Measurements from ENCODE around the gene CLEC14A. TPM values are rescaled to one million over a fixed set of nuclear protein-coding genes. Genes with fewer than 3 reads are reported as not detected.

Gene CLEC14A
- total RNA-seq, 1 donor from 2014 or later = 192 TPM

GRCh38 chr14:38248321-38249028 is 7.4 kb downstream of the CLEC14A start:
- H3K4me3 ChIP-seq = no peak overlapping the region
- DNase-seq (ENCODE audit: low spot score in 2 of 2) = no peak
- no peaks in the 10 kb centered on the region for H3K9me3 ChIP-seq
- no peak overlapping the region for H3K27ac ChIP-seq
- no peaks in the 10 kb centered on the region for H3K27me3 ChIP-seq
- H3K4me1 ChIP-seq = no peaks in the 10 kb centered on the region
- no peaks in the 10 kb centered on the region for H3K36me3 ChIP-seq
- TF ChIP-seq CTCF (IDR thresholded peaks at IDR 0.05) = no peak
- intact Hi-C loops (cut with DNase I) = no loop called here

GRCh38 chr14:38243696-38244240 is 12.1 kb downstream of the CLEC14A start:
- intact Hi-C loops (cut with DNase I) = no loop called here
- Histone ChIP-seq H3K36me3 (no peaks in the 10 kb centered on the region), H3K27me3 (no peaks in the 10 kb centered on the region), H3K27ac (no peak overlapping the region), H3K4me1 (no peaks in the 10 kb centered on the region), H3K9me3 (no peaks in the 10 kb centered on the region), H3K4me3 (no peak overlapping the region)
- no peak for DNase-seq (ENCODE audit: low spot score in 2 of 2)
- no peak for TF ChIP-seq CTCF (IDR thresholded peaks at IDR 0.05)

GRCh38 chr14:38238878-38239277 is 17.0 kb downstream of the CLEC14A start:
- intact Hi-C loops (cut with DNase I) = no loop called here

GRCh38 chr14:38238332-38238731 is 17.6 kb downstream of the CLEC14A start:
- no peaks in the 10 kb centered on the region for H3K9me3 ChIP-seq
- no peak overlapping the region for H3K27ac ChIP-seq
- no peaks in the 10 kb centered on the region for H3K4me1 ChIP-seq
- intact Hi-C loops (cut with DNase I) = no loop called here
- H3K4me3 ChIP-seq = no peak overlapping the region
- no peaks in the 10 kb centered on the region for H3K36me3 ChIP-seq
- no peak for TF ChIP-seq CTCF (IDR thresholded peaks at IDR 0.05)
- DNase-seq (ENCODE audit: low spot score in 2 of 2) = no peak
- no peaks in the 10 kb centered on the region for H3K27me3 ChIP-seq

More at GRCh38 chr14:38238878-38239277, 17.0 kb downstream of the CLEC14A start:
- no peak overlapping the region for H3K27ac ChIP-seq
- no peaks in the 10 kb centered on the region for H3K4me1 ChIP-seq
- TF ChIP-seq CTCF (IDR thresholded peaks at IDR 0.05) = no peak
- no peaks in the 10 kb centered on the region for H3K9me3 ChIP-seq
- H3K4me3 ChIP-seq = no peak overlapping the region
- H3K27me3 ChIP-seq = no peaks in the 10 kb centered on the region
- DNase-seq (ENCODE audit: low spot score in 2 of 2) = no peak
- H3K36me3 ChIP-seq = no peaks in the 10 kb centered on the region

GRCh38 chr14:38233218-38233617 is 22.7 kb downstream of the CLEC14A start:
- TF ChIP-seq CTCF (IDR thresholded peaks at IDR 0.05) = no peak
- DNase-seq (ENCODE audit: low spot score in 2 of 2) = no peak
- Histone ChIP-seq H3K36me3 (no peaks in the 10 kb centered on the region), H3K4me1 (no peaks in the 10 kb centered on the region), H3K27me3 (no peaks in the 10 kb centered on the region), H3K27ac (no peak overlapping the region), H3K9me3 (no peaks in the 10 kb centered on the region), H3K4me3 (no peak overlapping the region)
- intact Hi-C loops (cut with DNase I) = no loop called here

Measured in ascending aorta (tissue), 2 donors.